Subcutaneous adipose tissue (tissue), 4 donors: Measurements from ENCODE around the gene PSMC3IP. TPM values are rescaled to one million over a fixed set of nuclear protein-coding genes. Genes with fewer than 3 reads are reported as not detected.

Experiments
- total RNA-seq, 4 donors: library from RNA; depleted of rRNA; stranded (reverse); fragments of >200 nt; gene quantifications; one replicate each; pipeline ENCODE4 v1.1.0, GENCODE V29; 2016
- TF ChIP-seq, protein P1 (sequence below): fragments of 450-650 bp; IDR thresholded peaks from one replicate; pipeline ENCODE4 v1.5.1; 2016; ENCODE audit warnings: low read depth, mild to moderate bottlenecking, control low read depth, antibody characterized with exemption, moderate library complexity

PSMC3IP gene
- total RNA-seq, 4 donors from 2014 or later = 1.1 to 4.0 (median 3.6) TPM

DNA sequence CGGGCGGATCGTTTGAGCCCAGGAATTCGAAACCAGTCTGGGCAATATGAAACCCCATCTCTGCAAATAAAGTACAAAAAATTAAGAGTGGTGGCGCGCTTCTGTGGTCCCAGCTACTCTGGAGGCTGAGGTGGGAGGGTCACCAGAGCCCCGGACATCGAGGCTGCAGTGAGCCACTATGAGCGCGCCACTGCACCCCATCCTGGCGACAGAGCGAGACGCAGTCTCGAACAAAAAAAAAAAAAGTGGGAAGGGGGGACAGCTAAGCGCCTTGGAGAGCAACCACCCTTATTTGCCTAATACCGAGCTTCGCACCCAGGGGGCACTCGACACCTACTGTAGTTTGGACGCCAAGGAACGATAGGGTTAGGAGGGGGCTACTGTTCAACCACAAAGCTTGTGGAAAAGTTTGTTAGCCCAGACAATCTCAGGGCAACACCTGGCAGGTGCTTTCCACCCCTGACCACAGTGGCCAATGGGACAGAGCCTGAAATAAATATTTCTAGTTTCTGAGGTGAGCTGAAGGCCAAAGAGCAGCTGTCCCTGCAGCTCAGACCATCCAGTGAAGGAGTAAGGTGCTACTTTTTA is 847 bp upstream of the PSMC3IP start:
- TF ChIP-seq, protein P1, sequence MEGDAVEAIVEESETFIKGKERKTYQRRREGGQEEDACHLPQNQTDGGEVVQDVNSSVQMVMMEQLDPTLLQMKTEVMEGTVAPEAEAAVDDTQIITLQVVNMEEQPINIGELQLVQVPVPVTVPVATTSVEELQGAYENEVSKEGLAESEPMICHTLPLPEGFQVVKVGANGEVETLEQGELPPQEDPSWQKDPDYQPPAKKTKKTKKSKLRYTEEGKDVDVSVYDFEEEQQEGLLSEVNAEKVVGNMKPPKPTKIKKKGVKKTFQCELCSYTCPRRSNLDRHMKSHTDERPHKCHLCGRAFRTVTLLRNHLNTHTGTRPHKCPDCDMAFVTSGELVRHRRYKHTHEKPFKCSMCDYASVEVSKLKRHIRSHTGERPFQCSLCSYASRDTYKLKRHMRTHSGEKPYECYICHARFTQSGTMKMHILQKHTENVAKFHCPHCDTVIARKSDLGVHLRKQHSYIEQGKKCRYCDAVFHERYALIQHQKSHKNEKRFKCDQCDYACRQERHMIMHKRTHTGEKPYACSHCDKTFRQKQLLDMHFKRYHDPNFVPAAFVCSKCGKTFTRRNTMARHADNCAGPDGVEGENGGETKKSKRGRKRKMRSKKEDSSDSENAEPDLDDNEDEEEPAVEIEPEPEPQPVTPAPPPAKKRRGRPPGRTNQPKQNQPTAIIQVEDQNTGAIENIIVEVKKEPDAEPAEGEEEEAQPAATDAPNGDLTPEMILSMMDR = no peak

DNA sequence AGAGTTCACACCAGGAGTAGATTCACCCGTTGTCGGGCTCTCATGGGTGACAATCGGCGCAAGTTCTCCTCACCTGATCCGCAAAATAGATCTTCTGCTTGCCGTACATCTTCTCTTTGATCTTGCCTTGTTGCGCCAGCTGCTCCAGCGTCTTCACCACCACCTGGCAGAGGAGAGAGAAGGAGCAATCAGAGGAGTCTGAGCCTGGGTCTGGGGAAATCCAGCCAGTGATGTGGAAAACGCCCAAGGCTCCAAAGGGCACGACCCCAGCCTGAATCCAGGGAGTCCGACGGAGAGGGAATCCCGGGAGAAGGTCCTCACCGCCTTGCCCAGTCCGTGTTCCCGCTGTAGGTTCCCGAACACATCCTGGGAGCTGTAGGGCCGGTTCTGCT is 393 bp downstream of the PSMC3IP start:
- TF ChIP-seq, protein P1 = no peak

DNA sequence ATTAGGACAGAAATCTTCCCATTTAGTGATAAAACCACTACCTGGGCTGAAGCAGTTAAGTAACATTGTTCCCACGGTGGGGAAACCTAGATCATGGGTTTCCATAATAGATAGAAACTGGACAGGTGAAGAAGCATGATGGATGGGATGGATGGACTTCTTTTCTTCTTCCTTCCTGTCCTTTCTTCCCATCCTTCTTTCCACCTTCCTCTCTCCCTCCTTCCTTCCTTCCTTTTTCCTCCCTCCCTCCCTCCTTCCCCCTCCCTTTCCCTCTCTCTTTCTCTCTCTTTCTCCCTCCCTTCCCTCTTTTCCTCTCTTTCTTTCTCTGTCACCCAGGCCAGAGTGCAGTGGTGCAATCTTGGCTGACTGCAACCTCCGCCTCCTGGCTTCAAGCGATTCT is 3.1 kb downstream of the PSMC3IP start:
- TF ChIP-seq, protein P1 = no peak

DNA sequence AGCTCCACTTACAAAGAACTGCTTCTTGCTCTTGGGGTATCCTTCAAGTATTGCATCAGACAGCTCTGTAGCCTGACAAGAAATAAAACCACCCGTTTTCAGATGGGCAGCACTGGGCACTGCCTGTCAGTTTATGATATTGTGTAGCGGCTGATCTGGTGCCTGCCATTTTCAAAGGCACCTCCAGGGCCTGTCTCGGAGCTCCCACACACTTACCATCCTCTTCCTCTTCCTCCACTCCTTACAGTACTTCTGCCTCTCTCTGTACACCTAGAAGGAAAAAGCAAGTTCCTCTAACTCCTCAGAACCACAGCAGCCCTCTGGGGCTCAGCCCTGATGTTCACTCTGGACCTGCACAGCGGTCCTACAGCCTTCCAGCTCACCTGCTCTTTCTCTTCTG is 4.4 kb downstream of the PSMC3IP start:
- TF ChIP-seq, protein P1 = no peak

DNA sequence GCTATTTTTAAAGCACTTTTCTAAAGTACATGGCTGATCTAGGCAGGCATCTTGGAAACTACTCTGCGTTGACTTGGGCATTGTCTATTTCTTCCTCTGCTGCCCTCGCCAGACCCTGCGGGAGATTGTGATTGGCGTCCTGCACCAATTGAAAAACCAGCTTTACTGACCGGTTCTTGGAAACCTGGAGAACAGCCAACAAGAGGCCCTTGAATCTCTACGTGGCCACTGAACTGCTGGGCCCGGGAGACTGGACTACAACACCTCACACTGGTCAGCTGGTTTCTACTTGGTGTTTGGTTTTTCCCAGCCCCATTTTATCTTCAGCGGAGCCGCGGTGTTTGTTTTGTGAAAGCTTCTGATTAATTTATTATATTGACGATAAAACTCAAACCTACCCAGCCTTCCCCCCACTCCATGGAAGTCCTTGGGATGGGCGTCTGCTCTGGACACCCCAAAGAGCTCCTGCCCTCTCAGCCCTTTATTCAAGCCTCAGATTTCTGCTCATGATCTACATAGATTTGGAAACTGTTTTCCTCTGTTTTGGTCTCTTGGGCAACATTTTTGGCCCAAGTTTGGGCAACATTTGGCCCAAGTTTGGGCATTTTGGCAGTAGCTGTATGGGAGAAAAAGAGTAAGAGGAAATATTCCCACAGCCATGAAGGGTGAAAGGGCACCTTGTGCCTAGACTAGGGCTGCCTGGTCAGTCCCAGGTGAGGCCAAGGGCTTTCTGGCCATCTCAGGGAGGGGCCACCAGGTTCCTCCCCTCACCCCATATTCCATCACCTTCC is 5.9 kb downstream of the PSMC3IP start:
- TF ChIP-seq, protein P1 = no peak

DNA sequence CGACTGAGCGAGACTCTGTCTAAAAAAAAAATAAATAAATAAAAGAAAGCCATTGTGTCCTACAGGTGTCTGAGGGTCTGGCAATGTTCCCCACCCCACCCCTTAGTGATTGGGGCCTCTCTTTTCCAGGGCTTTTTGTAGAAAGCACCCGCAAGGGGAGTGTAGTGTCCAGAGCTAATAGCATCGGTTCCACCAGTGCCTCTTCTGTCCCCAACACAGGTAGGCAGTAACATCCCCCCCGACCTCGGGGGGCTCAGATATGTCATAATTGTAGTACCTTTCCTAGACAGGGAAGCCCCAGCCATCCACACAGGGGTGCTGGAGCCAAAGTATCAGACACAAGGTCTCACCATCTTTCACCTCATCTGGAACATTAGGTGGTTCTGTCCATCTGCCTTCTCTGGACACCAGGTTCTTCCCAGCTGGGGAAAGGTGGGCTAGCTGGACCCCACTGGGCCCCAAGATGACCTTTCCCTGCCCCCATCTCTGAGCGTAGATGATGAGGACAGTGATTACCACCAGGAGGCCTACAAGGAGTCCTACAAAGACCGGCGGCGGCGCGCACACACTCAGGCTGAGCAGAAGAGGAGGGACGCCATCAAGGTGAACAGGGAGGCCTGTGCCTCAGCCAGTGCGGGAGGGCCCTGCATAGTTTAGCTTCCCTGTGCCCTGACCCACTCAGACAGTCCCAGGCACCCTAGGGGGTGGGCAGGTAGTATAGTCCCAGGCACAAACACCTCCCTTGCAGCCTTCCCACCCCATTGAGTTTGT is 9.0 kb downstream of the PSMC3IP start:
- TF ChIP-seq, protein P1 = no peak
